ENCODE measurements around the gene NR5A1.

DNA sequence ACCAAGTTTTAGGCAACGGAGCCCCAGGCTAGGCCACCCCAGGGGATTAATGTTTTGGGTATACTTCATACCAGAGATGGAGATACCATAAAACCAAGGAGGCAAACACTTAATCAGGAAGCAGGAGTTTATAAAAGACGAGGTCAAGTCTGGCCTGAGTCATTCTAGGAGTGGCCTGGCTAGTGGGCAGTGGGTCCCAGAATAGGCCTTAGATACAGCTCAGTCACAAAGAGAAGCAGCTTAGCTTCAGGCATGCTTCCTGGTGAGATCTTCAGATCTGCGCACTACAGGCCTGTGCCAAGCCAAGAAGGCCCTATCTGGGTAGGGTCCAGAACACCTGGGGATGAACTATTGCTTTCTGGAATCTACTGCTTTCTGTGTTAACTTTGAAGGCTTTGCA lies 20.6 kb upstream of the NR5A1 start:
- TF ChIP-seq, protein P1, sequence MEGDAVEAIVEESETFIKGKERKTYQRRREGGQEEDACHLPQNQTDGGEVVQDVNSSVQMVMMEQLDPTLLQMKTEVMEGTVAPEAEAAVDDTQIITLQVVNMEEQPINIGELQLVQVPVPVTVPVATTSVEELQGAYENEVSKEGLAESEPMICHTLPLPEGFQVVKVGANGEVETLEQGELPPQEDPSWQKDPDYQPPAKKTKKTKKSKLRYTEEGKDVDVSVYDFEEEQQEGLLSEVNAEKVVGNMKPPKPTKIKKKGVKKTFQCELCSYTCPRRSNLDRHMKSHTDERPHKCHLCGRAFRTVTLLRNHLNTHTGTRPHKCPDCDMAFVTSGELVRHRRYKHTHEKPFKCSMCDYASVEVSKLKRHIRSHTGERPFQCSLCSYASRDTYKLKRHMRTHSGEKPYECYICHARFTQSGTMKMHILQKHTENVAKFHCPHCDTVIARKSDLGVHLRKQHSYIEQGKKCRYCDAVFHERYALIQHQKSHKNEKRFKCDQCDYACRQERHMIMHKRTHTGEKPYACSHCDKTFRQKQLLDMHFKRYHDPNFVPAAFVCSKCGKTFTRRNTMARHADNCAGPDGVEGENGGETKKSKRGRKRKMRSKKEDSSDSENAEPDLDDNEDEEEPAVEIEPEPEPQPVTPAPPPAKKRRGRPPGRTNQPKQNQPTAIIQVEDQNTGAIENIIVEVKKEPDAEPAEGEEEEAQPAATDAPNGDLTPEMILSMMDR (conservative IDR thresholded peaks at IDR 0.05), result no peak
- TF ChIP-seq ZFX (IDR thresholded peaks at IDR 0.05), result no peak
